ENCODE measurements around the gene NEK10.

NEK10 gene

DNA sequence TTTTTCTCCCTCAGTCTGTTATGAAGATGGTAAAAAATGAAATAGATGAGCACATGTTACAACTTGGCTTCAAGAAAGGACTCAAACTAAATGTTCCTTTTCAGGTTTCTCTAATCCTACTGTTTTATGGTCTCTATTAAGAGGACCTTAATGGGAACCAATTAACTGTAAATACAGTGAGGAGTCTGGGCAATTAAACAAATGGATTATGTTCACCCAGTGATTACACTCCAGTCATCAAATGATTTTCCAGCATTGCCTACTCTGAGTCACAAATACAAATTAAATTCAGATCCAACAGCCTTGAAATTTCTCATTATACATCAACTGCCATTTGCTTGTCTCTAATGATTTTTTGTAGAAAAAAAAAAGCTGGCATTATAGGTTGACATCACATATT lies 129.2 kb downstream of the NEK10 start:
- DNase-seq (ENCODE audit: low spot score) (no peak), FAIRE-seq (no peak)

DNA sequence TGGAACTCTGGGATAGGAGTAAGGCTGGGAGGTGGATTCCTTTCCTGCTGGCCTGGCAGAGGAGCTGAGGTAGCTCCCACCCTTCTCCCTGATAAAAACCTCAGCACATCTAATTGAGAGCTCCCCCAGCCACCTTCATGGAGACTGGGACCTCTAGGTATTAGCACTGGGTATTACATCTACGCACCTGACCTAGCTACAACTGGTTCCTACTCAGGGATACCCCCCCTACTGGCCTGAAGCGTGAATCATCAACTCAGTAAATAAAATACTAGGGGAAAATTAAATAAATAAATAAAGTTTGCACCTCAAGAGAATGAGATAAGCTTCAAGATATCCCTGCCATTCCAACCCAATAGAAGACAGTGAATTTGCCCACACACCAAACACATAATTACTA lies 140.4 kb downstream of the NEK10 start:
- FAIRE-seq (no peak), DNase-seq (ENCODE audit: low spot score) (no peak)

DNA sequence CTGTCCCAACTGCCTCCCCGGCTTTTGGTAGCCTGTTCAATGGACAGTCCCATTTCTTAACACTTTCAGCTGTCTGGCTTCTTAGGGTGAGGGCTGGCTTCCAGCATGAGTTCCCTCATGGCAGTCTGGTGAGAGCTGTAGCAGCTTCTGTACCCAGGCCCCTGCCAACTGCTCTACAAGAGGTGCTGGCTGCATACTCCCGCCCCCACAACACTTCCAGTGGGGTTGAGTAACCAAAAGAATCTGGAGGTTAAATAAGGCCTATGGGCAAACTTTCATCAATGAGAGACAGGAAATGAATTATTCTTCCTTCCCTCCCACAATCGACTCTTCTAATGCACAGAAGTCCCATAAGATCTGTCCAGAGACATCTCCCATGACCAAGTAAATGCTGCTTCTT lies 145.0 kb downstream of the NEK10 start:
- FAIRE-seq (no peak), DNase-seq (ENCODE audit: low spot score) (no peak)

DNA sequence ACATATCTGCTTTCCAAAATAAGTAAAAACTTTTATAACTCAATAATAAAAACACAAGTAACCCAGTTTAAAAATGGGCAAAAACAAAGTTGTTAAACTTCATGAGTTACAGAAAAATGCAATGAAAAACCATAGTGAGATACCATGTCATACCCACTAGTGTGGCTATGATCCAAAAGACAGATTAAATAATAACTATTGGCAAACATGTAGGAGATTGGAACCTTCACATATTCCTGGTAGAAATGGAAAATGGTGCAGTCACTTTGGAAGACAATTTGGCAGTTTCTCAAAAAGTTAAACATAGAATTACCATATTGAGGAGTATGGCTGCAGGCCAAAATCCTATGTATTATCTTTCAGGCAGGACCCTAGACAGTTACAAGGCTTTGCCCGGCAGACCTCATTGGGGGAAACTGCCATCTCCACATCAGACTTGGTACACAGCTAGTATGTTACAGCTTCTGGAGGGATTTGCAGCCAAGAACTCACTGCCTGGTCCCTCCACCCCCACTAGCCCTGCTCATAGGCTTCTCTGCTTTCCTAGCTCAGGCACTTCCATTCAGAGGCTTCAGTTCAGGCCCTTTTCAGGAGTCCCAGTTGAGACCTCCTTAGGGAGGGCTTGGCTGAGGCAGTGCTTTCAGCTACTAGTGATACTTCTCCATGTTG lies 147.8 kb downstream of the NEK10 start:
- no peak for FAIRE-seq

DNA sequence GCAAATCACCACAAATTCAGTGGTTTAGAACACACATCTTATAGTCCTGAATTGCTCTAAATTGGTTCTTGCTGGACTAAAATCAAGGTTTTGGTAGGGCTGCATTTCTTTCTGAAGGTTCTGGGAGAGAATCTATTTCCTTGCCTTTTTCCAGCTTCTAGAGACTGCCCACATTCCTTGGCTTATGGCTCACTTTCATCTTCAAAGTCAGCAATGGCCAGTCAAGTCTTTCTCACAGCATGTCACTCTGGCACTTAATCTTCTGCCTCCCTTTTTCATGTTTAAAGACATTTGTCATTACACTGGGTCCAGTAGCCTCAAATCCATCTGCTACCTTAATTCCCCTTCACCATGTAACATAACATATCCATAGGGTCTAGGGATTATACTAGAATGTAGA lies 149.0 kb downstream of the NEK10 start:
- no peak for FAIRE-seq
- DNase-seq (ENCODE audit: low spot score) = no peak

More for the DNA sequence above, 147.8 kb downstream of the NEK10 start:
- no peak for DNase-seq (ENCODE audit: low spot score)

DNA sequence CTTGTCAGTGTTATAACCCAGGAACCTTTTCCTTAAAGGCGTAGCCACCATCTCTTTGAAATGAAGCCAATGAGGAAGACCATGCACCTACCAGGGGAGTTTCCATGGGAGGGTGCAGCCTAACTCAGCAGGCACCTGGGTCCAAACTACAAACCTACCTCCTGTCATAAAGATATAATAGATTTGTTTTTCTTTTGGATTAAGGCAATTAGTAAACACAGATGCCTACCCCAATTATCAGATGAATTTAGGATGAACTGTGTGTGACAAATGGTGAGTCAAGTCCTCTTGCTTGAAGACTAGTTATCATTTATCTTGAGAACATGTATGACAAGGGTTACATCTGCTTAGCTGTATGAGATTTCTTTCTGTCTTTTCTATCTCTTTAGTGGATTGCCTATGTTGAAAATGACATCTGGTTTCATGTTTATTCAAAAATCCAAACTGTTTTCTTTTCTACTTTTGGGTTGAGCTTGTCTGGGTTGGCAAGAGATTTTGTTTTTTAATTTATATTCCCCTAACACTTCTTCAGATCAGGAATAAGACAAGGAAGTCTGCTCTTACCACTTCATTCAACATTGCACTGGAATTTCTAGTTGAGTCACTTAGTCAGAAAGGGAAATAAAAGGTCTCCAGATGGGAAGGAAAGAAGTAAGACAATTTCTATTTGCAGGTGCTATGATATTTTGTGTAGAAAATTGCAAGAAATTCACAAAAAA lies 149.9 kb downstream of the NEK10 start:
- no peak for FAIRE-seq
- no peak for DNase-seq (ENCODE audit: low spot score)

DNA sequence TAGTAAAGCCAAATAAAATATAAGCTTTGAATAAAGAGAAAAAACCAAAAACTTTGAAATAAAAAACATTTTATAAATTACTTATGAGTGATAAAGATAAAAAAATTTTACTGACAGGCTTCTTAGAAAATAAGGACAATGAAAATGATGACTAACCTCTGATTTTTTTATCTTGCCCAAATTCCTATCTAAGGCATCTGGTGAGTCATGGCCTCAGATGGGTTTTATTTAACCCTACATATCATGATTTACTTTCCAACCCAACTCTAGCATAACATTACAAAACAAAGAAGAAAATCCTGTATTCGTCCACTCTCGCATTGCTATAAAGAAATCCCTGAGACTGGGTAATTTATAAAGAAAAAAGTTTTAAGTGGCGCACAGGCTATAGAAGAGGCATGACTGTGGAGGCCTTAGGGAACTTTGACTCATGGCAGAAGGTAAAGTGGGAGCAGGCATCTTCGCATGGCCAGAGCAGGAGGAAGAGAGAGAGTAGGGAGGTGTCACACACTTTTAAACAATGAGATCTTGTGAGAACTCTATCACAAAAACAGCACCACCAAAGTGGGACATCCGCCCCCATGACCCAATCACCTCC lies 152.1 kb downstream of the NEK10 start:
- peak; percentile 35 for DNase-seq (ENCODE audit: low spot score)
- peak; percentile 79 for FAIRE-seq

DNA sequence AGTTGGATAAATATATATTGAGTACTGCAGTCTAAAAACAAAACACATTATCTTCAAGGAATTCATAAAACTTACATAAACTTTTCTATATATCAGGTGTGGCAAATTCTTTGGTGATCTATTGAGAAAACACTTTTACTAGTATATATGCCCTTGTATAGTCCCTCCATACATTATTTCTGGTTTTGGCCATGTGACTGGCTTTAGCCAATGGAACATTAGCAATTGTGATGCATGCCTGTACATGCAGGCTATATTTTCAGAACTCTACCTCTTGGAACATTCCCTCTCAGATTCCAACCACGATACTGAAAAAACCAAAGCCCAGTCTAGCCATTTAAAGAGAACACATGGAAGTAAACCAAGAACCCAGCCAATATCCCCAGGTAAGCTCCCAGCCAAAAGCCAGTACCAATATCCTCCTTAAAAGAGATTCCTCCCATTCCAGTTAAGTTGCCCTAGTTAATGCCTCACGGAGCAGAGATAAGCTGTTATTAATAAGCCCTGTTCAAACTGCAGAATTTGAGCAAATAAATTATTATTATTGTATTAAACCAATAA lies 152.8 kb downstream of the NEK10 start:
- FAIRE-seq = no peak
- DNase-seq (ENCODE audit: low spot score) = no peak

DNA sequence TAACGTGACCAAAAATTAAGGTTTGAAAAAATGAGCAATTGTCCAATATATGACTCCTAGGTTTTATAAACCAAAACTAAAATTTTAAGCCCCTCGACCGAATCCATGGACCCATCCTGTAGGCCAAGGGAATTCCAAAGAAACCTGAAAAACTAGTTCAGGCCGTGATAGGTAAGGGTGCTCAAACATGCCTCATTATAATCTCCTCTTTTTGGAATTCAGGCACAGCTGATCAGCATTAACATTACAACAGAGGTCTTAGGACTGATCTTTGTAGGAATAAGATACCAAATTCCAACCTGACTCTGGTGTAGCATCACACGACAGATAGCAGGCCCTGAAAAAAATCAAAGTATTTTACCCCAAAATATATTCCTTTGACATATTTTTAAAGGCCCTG lies 155.7 kb downstream of the NEK10 start:
- DNase-seq (ENCODE audit: low spot score) = no peak
- FAIRE-seq = no peak

DNA sequence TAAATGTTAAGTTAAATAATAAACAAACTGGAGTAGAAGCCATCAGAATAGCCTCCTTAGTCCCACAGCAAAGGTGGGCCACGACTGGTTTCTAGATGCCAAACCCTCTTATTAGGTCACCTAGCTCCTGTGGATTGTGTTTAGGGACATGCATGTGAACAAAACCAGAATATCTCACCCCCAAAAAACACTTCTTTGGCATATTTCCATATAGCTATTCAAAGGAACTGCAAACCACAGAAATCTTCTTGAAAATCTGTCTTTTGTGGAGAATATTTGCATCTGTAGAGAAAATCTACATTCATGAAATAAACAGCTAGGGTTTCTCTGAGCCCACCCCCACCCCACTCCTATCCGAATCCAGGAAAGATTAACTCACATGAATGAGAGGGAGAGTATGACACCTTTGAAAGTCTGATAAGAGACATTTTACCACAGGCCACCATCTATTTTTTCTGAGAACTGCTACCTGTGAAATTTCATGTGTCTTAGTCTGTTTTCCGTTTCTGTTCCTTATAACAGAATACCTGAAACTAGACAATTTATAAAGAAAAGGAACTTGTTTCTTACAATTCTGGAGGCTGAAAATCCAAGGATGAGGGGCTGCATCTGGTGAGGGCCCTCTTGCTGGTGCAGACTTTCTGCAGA lies 159.4 kb downstream of the NEK10 start:
- no peak for FAIRE-seq
- DNase-seq (ENCODE audit: low spot score) = no peak

DNA sequence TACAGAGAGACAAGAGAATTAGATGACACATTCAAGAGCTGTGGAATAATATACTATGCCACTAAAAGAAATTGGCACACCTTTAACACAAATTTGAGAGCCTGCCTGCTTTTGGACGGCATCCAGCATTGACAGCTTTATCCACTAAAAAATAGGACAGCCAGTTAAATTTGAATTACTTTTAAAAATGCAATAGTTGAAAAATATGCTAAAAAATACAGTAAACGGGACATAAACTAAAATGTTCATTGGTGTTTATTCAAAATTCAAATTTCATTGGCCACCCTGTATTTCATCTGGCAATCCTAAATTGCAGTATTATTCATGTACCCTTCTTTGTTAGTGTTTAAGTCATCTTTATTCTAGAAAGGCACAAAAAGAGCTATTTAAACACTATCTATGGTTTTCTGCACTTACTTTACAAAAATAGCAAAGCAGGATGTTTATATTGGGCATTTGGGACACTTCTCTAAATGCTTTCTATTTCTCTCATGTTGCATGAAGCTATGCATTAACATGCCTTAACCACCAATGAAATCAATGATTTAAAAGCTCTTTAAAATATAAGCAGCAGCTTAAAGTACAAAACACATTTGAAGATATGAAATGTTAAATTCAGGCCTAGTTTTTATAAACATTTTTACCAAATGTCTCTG lies 160.1 kb downstream of the NEK10 start:
- FAIRE-seq (no peak), DNase-seq (ENCODE audit: low spot score) (no peak)

DNA sequence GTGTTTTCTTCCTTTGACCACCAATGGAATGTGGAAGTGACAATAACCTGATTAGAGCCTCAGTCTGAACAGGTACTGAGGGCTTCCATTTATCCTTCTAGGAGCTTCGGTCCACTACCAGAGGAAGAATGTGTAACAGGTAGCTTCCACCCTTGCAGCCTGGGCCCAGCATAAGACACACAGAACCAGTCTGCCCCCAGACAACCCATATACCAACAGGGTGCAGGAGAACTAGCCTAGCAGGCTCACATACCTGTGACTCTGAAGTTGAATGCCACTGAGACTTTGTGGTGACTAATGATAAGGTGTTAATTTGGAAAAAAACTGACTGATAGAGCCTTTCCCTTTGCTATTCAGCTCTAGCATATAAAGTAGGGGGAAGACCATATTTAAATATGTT lies 166.2 kb downstream of the NEK10 start:
- FAIRE-seq (no peak), DNase-seq (ENCODE audit: low spot score) (no peak)

DNA sequence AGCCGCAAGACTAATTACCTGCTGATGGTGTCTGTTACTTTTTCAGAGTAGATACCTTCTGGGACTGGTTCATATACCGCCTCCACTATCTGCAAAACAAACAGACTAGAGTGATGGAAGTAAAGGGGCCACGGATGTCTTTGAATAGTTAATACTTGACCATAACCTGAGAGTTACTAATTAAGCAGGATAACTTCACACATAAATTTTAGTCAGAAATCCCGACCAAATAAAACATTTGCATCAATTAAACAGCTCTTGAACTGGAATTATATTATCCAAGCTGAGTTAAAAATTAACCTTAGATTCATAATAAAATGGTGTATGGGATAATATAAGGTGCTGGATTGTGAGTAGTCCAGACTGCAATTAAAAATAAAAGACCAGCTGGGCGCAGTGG lies 167.7 kb downstream of the NEK10 start:
- no peak for FAIRE-seq
- no peak for DNase-seq (ENCODE audit: low spot score)

DNA sequence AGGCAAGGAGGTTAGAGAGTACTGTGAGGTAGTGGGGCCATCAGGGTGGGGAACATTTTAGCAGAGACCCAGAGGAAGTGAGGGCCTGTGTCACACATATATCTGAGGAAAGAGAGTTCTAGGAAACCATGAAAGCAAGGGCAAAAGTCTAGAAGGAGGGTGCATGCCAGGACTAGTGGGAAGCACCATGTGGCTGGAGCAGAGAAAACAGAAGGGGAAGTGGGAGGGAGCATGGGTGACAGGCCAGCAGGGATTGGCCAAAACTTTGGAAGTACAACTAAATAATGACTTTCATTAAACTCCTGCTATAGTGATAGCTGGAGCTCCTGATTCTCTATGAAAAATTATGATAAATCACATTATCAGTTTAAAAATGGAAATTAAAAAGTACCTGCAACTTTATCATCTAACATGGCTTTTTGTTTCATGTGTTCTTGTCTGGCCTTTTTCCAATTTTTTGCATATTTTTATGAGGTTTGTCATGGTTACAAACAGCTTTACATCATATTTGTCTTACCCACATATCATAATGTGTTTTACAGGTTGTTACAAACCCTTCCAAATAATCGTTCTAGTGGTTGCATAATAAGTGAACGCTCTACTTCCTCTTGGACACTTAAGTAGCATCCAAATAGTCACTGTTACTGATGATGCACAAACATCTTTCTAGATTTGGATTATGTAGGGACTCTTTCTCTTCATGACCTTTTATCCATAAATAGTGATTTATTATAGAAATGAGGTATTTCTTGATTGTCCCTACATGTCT lies 168.3 kb downstream of the NEK10 start:
- FAIRE-seq (no peak), DNase-seq (ENCODE audit: low spot score) (no peak)

DNA sequence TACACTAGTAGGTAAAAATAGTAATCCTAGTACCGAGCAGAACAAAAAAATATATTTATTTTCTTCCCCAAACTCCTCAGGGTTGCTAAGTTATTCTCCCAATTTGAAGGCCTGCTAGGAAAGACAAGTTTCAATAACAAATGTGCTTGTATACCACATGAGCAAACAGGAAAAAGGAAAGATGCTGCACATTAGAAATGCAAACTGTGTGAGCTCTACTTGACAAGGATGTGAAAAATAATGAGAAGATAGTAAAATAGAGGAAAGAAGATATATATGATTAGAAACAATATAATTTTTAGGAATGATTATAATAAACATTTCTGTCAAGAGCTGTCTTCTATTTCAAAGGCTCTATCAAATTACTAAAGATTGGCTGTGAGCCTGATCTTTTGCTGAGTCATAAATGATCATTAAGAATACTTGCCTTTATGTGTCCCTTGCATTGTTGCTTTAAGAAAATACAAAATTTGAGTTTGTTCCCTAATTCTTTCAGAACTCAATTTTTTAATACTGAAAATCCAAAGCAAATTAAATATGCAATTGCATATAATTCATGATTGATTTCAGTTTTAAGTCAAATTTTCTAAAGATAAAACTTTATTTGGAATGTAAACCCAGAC lies 174.2 kb downstream of the NEK10 start:
- FAIRE-seq = no peak
- DNase-seq (ENCODE audit: low spot score) = no peak

DNA sequence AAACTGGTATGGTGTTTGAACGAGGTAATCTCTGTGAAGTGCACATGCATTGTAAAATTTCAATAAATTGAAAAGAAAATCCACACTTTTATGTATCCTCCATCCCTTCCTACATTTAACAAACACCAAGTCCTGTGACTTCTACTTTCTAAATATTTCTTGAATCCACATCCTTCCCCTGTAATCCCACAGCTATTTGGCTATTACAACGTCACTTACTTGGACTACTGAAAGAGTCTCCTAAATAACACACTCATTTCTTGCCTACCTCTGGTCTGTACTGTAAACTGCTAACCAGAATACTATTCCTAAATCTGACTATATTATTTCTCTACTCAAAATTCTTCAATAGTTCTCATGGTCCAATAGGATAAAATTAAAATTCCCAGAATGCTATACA lies 176.1 kb downstream of the NEK10 start:
- no peak for DNase-seq (ENCODE audit: low spot score)
- no peak for FAIRE-seq

DNA sequence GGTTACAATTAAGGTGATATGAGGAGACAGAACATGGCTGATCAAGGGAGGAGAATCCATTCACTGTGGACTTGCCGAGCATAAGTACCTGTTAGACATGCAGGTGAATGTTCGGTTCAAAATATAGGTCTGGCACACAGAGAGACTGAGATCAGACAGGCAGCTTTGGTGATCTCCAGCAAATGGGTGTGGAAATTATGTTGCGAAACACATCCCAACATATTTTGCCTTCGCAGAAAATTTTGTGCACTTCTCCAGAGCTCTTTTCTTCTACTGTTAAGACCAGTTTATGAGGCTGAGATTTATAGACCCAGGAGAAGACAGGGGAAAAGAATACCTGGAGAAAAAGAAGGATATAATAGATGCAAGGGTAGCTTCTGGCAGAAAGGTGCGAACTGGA lies 183.2 kb downstream of the NEK10 start:
- FAIRE-seq = no peak
- DNase-seq (ENCODE audit: low spot score) = no peak

DNA sequence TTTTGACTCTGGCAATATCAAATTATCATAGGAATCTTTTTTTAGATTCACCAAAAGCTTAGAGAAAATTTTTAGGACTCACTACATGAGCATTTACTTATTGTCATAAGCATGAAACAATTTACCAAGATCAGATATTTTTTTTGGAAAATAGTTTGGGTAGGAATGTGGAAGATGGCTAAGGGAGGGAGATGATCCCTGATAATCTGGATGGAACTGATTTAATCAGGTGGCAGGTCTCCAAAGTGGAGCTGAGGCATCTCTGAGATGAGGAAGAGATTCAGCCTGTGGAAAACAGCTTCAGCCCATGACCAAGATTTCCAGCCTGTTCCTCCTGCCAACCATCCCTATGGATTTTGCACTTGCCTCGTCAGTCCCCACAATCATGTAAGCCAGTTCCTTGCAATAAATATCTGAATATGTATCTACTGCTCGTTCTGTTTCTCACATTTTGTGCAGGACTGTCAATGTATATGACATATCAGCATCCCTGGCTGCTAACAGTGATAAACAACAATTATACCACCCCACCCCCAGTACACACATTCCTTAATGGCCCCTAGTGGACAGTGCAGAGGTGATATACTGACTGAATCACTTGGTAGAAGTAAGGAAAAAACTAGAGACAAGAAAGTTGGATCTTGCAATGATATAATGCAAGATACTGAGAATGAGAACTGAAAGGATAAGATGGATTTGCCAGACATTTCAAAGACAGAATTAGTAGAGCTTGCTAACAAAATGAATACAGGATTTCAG lies 183.8 kb downstream of the NEK10 start:
- DNase-seq (ENCODE audit: low spot score) = no peak
- no peak for FAIRE-seq

DNA sequence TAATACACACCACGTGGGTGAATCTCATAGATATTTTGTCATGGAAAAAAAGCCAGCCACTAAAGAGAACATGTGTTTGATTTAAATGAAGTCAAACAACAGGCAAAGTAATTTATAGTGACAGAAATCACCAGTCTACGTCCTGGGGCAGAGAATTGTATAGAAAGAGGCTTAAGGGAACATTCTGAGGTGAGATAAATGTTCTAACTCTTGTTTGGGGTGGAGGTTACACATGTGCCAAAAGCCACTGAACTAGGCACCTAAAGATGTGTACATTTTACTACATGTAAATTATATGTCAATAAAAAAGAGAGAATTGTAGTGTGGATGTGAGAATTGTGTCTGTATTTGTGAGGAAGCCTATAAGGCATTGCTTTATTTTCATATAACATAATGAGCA lies 184.9 kb downstream of the NEK10 start:
- DNase-seq (ENCODE audit: low spot score) (no peak), FAIRE-seq (no peak)

DNA sequence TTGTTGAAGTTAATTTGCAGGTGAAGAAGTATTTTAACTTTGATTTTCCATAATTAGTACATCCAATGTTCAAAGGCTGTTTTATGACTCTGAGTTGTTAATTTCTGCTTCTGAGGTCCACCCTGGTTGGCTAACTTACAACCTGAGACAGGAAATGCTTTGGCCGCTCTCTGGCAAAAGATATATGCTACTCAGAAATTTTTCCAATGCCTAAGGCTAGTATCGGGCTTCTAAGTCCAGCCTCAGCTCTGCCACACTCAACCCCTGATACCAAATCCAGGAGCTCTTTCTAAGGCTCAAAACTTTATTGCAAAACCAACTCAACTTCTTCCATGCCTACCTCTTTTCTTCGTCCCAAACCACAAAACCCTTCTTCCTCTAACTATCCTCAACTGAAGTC lies 192.9 kb downstream of the NEK10 start:
- FAIRE-seq = no peak
- no peak for DNase-seq (ENCODE audit: low spot score)
